GM21447 (cell line): Measurements from ENCODE around the gene CBL.
"Not testable (repeated sequence)": the region's sequence is repeated elsewhere in the genome, so short reads cannot be mapped to it uniquely, and the experiment has no call there.

Experiments used
- ATAC-seq: cut with Tn5 transposase; IDR thresholded peaks from one replicate; pipeline ENCODE4 v1.9.1; 2021; ENCODE audit not compliant: unreplicated experiment

CBL gene

DNA sequence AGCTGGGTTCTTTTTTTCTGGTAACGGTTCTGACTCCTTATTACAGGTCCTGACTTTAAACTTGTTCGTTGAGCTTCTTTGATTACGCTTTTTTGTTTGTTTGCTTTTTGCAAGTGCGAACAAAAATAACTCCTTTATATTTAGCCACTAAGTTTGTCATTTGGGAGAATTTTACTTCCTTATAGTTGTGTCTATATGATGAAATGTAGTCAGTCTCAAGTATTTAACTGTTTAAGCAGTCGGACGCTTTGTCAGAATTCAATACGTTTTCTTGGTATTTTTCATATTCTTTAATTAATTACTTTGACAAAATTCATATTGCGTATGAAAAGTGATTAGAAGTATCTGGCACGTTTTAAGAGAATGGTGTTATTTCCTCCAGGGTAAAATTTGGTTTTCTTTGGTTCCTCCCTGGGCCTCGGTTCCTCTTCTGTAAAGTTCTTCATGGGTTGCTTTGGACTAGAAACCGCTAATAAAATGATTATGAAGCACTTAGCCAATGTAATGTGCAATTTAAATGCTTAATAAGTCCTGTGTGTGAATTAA, 1.3 kb downstream of the CBL start:
- ATAC-seq, result no peak

DNA sequence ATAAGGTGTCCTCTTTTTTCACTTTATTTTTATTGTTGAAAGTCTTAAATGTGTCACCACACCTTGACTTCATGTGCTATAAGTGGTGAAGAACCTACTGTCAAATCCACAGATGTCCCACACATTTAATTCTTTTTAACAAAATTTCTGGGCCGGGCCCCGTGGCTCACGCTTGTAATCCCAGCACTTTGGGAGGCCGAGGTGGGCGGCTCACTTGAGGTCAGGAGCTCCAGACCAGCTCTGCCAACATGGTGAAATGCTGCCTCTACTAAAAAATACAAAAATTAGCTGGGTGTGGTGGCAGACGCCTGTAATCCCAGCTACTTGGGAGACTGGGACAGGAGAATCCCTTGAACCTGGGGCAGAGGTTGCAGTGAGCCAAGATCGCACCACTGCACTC, 3.0 kb downstream of the CBL start:
- ATAC-seq, result no peak

GRCh38 chr11:119210050-119210449, 3.9 kb downstream of the CBL start:
- ATAC-seq, result no peak

DNA sequence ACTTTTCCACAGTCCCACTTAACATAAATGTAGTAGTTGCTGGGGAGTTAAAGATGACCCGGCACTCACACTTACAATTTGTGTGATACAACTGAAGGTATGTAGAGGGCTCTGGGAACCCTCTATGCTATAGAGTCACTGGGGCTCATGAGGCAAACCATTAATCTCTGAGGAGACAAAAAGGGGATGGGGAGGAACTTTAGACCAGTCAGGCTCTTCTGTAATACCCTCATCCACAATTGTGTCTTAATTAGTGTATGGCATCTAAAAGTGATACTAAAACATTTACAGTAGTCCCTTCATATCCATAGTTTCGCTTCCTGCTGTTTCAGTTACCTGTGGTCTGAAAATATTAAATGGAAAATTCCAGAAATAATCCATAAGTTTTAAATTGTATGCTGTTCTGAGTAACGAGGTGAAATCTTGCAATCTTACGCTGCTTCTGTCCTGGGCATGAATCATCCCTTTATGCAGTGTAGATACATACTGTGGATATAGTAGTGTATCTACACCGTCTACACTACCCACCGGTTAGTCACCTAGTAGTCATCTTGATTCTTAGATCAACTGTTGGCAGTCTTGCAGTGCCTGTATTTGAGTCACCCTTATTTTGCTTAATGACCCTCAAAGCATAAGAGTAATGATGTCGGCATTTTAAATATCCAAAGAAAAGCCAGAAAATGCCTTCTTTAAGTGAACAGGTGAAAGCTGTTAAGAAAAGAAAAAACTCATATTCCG, 12.2 kb downstream of the CBL start:
- ATAC-seq, result no peak

DNA sequence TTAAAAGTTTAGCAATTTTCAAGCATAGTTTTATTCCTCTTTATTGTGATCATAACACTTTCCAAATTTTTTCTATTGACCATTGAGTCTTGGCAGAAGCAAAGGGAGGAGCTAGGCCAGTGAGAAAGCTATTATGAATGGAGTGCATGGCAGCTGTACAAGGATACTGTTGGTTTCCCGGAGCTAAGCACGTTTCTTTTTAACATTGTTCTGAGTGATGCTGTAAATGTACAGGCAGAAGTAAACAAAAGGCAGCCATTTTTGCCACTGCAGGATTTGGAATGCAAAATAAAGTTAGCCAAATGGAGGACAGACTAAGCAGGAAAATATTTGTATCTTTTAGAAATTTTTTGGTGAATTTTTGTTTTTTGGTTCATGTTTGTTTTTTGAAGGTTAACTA, 16.2 kb downstream of the CBL start:
- no peak for ATAC-seq

DNA sequence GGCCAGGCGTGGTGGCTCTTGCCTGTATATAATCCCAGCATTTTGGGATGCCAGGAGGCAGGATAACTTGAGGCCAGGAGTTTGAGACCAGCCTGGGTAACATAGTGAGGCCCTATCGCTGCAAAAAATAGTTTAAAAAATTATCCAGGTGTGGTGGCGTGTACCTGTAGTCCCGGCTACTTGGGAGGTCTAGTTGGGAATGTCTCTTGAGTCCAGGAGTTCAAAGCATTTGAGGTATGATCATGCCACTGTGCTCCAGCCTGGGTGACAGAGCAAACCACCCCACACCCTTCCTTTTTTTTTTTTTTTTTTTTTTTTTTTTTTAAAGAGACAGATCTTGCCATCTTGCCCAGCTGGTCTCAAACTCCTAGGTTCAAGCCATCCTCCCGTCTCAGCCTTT, 16.8 kb downstream of the CBL start:
- no peak for ATAC-seq

GRCh38 chr11:119223856-119224255, 17.7 kb downstream of the CBL start:
- ATAC-seq, result no peak

- ATAC-seq, result not testable (repeated sequence)
Observed at GRCh38 chr11:119228535-119229287, 22.6 kb downstream of the CBL start.

DNA sequence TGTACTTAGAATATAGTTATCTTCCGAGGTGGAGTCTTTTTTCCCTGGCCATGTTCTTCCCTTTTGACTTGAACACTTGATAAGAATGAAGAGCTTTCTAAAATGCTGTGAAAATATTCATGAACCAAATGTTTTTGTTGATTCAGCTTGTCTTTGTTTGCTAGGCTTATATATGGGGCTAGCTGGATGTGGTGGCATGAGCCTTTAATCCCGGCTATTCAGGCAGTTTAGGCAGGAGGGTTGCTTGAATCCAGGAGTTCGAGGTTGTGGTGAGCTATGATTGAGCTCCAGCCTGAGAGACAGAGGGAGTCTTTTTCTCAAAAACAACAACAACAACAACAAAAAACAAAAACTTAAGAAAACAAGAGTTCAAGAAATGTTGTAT, 23.1 kb downstream of the CBL start:
- no peak for ATAC-seq

DNA sequence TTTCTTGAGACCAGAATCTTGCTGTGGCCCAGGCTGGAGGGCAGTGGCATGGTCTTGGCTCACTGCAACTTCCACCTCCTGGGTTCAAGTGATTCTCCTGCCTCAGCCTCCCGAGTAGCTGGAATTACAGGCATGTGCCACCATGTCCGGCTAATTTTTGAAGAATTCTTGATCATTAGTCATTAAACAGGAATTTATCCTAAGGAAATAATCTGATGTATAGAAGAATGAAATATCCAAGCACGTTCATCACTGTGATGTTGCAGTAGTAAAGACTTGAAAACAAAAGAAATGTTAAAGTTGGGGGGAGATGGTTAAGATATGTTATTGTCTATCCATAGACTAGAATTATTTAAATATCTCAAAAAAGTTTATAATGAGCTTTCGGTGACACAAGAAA, 23.6 kb downstream of the CBL start:
- no peak for ATAC-seq

GRCh38 chr11:119236490-119236889, 30.4 kb downstream of the CBL start:
- ATAC-seq, result no peak

DNA sequence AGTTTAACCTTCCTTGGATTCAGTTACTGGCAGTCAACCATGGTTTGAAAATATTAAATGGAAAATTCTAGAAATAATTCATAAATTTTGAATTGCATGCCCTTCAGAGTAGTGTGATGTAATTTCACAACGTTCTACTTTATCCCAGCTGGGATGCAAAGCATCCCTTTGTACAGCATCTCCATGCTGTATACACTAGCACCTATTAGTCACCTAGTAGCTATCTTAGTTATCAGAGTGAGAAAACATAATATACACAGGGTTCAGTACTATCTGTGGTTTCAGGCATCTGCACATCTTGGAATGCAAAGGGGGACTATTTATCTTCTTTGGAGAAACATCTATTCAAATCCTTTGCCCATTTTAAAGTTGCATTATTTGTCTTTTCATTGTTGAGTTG, 30.8 kb downstream of the CBL start:
- ATAC-seq, result no peak

DNA sequence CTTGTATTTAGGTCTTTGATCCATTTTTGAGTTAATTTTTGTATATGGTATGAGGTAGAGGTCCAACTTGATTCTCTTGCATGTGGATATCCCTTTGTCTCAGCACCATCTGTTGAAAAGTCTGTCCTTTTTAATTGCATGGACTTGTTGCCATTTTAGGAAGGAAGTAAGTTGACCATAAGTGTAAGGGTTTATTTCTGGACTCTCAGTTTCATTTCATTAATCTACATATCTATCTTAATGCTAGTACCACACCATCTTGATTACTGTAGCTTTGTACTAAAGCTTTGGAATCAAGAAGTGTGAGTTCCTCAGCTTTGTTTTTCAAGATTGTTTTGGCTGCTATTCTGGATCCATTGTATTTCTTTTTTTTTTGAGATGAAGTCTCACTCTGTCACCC, 31.4 kb downstream of the CBL start:
- ATAC-seq, result no peak

DNA sequence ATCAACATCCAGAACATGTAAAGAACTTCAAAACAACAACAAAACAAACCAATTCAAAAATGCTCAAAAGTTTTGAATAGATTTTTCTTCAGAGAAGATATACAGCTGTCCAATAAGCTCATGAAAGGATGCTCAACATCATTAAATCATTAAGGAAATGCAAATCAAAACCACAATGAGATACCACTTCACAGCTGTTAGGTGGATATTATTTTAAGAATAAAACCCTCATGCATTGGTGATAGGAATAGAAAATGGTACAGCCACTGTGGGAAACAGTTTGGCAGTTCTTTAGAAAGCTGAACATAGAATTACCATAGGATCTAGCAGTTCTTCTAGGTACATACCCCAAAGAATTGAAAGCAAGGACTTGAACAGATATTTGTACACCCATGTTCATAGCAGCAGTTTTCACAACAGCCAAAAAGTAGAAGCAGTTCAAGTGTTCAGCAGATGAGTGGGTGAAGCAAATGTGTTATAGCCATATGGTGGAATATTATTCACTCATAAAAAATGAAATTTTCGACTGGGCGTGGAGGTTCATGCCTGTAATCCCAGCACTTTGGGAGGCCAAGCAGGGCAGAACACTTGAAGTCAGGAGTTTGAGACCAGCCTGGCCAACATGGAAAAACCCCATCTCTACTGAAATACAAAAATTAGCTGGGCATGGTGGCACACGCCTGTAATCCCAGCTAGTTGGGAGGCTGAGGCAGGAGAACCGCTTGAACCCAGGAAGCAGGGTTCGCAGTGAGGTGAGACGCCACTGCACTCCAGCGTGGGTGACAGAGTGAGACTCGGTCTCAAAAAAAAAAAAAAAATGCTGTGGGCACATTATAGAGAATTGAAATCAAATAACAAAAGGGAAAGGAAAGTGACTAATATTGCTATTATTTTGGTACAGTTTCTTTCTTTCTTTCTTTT, 42.9 kb downstream of the CBL start:
- ATAC-seq, result no peak

GRCh38 chr11:119249671-119250010, 43.5 kb downstream of the CBL start:
- ATAC-seq, result no peak

DNA sequence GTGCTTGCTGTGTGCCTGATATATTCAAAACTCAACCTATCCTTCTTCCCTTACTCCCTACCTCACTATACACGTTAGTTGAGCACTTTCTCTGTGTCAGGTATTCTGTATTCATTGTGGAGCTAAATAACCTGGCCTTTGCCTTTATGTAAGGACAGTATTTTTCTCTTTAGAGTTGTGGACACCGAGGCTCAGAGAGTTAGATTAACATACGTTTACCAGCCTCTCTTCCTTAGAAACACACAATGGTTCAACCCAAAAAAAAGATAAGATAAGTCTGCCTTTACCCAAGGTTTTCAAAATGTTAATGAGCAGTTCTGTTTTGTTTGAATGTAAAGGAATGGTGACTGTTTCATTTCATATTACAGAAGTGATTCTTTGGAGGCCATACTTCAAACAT, 45.0 kb downstream of the CBL start:
- ATAC-seq, result no peak

DNA sequence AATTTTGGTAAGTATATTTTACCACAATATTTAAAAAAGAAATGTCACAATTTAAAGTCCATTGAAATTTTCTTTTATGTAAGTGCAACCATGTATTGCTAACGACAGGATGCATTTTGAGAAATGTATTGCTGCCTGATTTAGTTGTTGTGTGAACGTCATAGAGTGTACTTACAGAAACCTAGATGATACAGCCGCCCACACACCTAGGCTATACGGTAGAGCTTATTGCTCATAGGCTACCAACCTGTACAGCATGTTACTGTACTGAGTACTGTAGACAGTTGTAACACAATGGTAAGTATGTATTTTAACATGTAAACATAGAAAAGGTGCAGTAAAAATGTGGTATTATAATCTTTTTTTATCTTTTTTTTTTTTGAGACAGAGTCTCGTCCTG, 48.1 kb downstream of the CBL start:
- ATAC-seq, result no peak

- ATAC-seq, result no peak
Observed at GRCh38 chr11:119258180-119258579, 52.0 kb downstream of the CBL start.

DNA sequence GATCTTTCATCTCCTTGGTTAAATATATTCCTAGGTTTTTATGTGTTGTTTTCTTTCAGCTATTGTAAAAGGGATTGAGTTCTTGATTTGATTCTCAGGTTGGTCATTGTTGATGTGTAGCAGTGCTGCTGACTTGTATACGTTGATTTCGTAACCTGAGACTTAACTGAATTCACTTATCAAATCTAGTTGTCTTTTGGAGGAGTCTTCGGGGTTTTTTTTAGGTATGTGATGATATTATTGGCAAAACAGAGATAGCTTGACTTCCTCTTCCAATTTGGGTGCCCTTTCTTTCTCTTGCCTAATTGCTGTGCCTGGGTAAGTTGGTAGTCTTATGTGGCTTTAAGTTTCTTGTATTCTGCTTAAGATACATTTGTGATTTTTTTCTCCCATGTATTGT, 52.8 kb downstream of the CBL start:
- ATAC-seq, result no peak

- peak; percentile 39 for ATAC-seq
Observed at GRCh38 chr11:119262668-119263351, 56.7 kb downstream of the CBL start.

GRCh38 chr11:119263352-119263940, 57.3 kb downstream of the CBL start:
- ATAC-seq, result no peak
